NB4 (cell line): Measurements from ENCODE around the gene MITD1.

ENCODE experiments used
- DNase-seq: peaks from one replicate; pipeline ENCODE4 v3.0.0; 2010; ENCODE audit warnings: low read depth
- H3K4me3 ChIP-seq: one replicate; pipeline ENCODE4 v1.5.1; 2011; ENCODE audit warnings: mild to moderate bottlenecking, low read depth, low read length, moderate library complexity
- CTCF ChIP-seq: IDR thresholded peaks from one replicate; pipeline ENCODE4 v1.5.1; 2012; ENCODE audit warnings: low read depth, low read length
- MAX ChIP-seq: IDR thresholded peaks from 2 replicates; pipeline ENCODE4 v1.6.1; 2011; ENCODE audit warnings: low read depth, low read length
- MYC ChIP-seq: IDR thresholded peaks from 2 replicates; pipeline ENCODE4 v1.6.1; 2011; ENCODE audit warnings: low read depth, low read length
- POLR2A ChIP-seq: IDR thresholded peaks from 2 replicates; pipeline ENCODE4 v1.6.1; 2011; ENCODE audit warnings: mild to moderate bottlenecking; ENCODE audit not compliant: insufficient read length; ENCODE audit errors: extremely low read depth

The MITD1 gene

GRCh38 chr2:99159594-99159993 lies 21.3 kb downstream of the MITD1 start:
- no peak overlapping the region for H3K4me3 ChIP-seq
- no peak for DNase-seq
- TF ChIP-seq MYC (no peak), MAX (no peak)

GRCh38 chr2:99158599-99158998 lies 22.3 kb downstream of the MITD1 start:
- no peak for DNase-seq
- H3K4me3 ChIP-seq: no peak overlapping the region
- TF ChIP-seq POLR2A (no peak), MAX (no peak)

GRCh38 chr2:99156891-99157290 lies 24.0 kb downstream of the MITD1 start:
- DNase-seq: peak; percentile 30
- TF ChIP-seq MAX (no peak), POLR2A (no peak), MYC (no peak), CTCF (no peak)
- H3K4me3 ChIP-seq: no peak overlapping the region

- H3K4me3 ChIP-seq: peak within 1 kb of the TSS; percentile 95
- TF ChIP-seq CTCF (peak; percentile 8), MAX (peak; percentile 85), POLR2A (peak; percentile 83), MYC (peak; percentile 95)
- DNase-seq: peak; percentile 95
Measured at GRCh38 chr2:99154643-99155536, 26.0 kb downstream of the MITD1 start, which contains the start of the genes LIPT1 and TSGA10. LIPT1 (plus strand) TSS chr2:99154967; CDS start chr2:99161958, 6,991 bp downstream. TSGA10 (minus strand) TSS chr2:99154942; CDS start chr2:99109439, 45,503 bp downstream.

GRCh38 chr2:99153921-99154604 lies 26.8 kb downstream of the MITD1 start:
- H3K4me3 ChIP-seq: peak overlapping the region; percentile 95
- no peak for TF ChIP-seq MYC
- TF ChIP-seq MAX: no peak
- no peak for DNase-seq

GRCh38 chr2:99152199-99152895 lies 28.5 kb downstream of the MITD1 start:
- TF ChIP-seq CTCF (no peak), MYC (no peak), MAX (no peak), POLR2A (no peak)
- no peak overlapping the region for H3K4me3 ChIP-seq
- DNase-seq: no peak

GRCh38 chr2:99150706-99151105 lies 30.2 kb downstream of the MITD1 start:
- peak; percentile 51 for DNase-seq
- TF ChIP-seq MAX (no peak), CTCF (no peak), MYC (no peak), POLR2A (no peak)
- no peak overlapping the region for H3K4me3 ChIP-seq
